Kidney (tissue), 14 donors: ENCODE measurements around the gene NUBP2. TPM values are rescaled to one million over a fixed set of nuclear protein-coding genes. Genes with fewer than 3 reads are reported as not detected.

Experiments used
- DNase-seq, 5 donors: peaks; one replicate each; pipeline ENCODE4 v3.0.0-alpha.2; 2013 to 2020
- FAIRE-seq: peaks from 2 replicates; lab custom pipeline; 2012; peaks lifted over from hg19 to GRCh38; lab: Jason Lieb, UNC
- H3K27ac ChIP-seq, 2 donors: one replicate each; pipeline ENCODE4 v1.7.0; 2013; ENCODE audit warnings: low read depth in 2 of 2, low read length in 2 of 2, inconsistent platforms in 1 of 2
- H3K27me3 ChIP-seq: one replicate; pipeline ENCODE4 v1.7.1; 2013; ENCODE audit warnings: low read length, inconsistent platforms; ENCODE audit not compliant: control insufficient read depth, insufficient read depth
- H3K36me3 ChIP-seq, 3 donors: one replicate each; pipeline versions ENCODE4 v1.7.0 to v1.7.1; 2013; ENCODE audit warnings: low read length in 3 of 3, control low read depth in 1 of 3, inconsistent platforms in 1 of 3; ENCODE audit not compliant: insufficient read depth in 3 of 3, control insufficient read depth in 2 of 3
- H3K4me1 ChIP-seq, 3 donors: one replicate each; pipeline versions ENCODE4 v1.7.0 to v1.7.1; 2013; ENCODE audit warnings: low read length in 3 of 3, inconsistent platforms in 1 of 3, low read depth in 1 of 3; ENCODE audit not compliant: control insufficient read depth in 2 of 3, insufficient read depth in 2 of 3
- H3K4me3 ChIP-seq, 3 donors: one replicate each; pipeline versions ENCODE4 v1.7.0 to v1.8.1; 2013; ENCODE audit warnings: low read length in 3 of 3, control low read depth in 1 of 3, inconsistent platforms in 1 of 3
- H3K9ac ChIP-seq, 3 donors: one replicate each; pipeline versions ENCODE4 v1.7.0 to v1.7.1; 2013; ENCODE audit warnings: low read length in 3 of 3, control low read depth in 1 of 3, inconsistent platforms in 1 of 3
- H3K9me3 ChIP-seq, 3 donors: one replicate each; pipeline versions ENCODE4 v1.7.0 to v1.7.1; 2013; ENCODE audit warnings: low read length in 3 of 3, control low read depth in 1 of 3, inconsistent platforms in 1 of 3; ENCODE audit not compliant: control insufficient read depth in 2 of 3, insufficient read depth in 1 of 3
- intact Hi-C: fragments of 100-400 bp; cut with DNase I; formaldehyde crosslinking; loops from one replicate; pipeline ENCODE4 v1.11.1; 2022
- microRNA-seq: library from miRNA; unstranded; fragments of <30 nt; microRNA quantifications from one replicate; pipeline ENCODE4 v1.2.0, GENCODE V29; 2020
- polyA plus RNA-seq: library from polyadenylated mRNA; stranded (reverse); fragments of 350-450 nt; fragmentation: Illumina TruSeq; extraction: RNeasy Lipid Tissue Mini Kit (QIAGEN cat#74804); gene quantifications from one replicate; pipeline ENCODE4 v1.2.3, GENCODE V29; 2014; ENCODE audit warnings: low read depth, low replicate concordance; ENCODE audit not compliant: insufficient read depth
- total RNA-seq: library from RNA; stranded (reverse); fragmentation: NEBNext Ultra II Directional; extraction: Animal tissue kit (Norgen Biotek cat#: 25700); gene quantifications from one replicate; pipeline ENCODE4 v1.2.1, GENCODE V29; 2021
- TF ChIP-seq, protein P1 (sequence below): IDR thresholded peaks from 3 replicates; pipeline ENCODE4 v1.5.1; 2012; ENCODE audit warnings: mild to moderate bottlenecking, moderate library complexity, borderline replicate concordance; ENCODE audit not compliant: insufficient read depth; ENCODE audit errors: extremely low read depth
- donor health status: control.
- donor health status: control.
- donor health status: control.
- donor health status: control.
- donor health status: control.
- donor health status: DM: yes; HTN: yes; CAD: no.
- donor health status: Normal renal cell carcinoma (clear cell type).

NUBP2 gene
- total and polyA plus RNA-seq, 2 donors from 2014 or later = 42.8 to 71.1 TPM

DNA sequence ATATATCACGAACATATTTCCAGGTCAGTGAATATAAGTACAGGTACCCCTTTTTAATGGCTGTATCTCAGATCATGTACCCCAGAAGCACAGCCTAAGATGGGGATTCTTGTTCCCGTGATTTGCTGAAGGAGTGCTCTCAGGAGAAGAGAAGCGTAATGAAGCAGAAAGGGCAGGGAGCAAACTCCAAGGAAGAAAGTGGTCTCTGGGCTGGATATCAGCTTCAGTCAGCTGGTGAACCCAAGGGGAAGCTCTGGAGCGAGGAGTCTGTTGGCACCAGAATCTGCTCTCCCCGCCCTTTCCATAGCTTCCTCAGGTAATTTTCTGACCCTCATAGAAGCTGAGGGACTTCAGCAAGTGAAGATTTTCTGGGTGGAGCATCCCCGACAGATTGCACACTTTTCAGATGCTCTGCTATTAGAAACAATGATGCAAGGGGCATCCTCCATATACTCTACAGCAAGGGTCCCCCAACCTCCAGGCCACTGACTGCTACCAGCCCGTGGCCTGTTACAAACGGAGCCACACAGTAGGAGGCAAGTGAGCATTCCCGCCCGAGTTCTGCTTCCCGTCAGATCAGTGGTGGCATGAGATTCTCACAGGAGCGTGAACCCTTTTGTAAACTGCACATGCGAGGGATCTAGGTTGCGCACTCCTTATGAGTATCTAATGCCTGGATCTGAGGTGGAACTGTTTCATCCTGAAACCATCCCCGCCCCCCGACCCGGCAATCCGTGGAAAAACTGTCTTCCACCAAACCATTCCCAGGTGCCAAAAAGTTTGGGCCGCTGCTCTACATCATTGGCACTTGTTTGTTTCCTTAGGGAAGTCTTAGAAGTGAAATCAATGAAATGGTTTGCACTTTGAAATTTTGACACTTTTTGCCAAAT, 48.7 kb downstream of the NUBP2 start:
- TF ChIP-seq, protein P1, sequence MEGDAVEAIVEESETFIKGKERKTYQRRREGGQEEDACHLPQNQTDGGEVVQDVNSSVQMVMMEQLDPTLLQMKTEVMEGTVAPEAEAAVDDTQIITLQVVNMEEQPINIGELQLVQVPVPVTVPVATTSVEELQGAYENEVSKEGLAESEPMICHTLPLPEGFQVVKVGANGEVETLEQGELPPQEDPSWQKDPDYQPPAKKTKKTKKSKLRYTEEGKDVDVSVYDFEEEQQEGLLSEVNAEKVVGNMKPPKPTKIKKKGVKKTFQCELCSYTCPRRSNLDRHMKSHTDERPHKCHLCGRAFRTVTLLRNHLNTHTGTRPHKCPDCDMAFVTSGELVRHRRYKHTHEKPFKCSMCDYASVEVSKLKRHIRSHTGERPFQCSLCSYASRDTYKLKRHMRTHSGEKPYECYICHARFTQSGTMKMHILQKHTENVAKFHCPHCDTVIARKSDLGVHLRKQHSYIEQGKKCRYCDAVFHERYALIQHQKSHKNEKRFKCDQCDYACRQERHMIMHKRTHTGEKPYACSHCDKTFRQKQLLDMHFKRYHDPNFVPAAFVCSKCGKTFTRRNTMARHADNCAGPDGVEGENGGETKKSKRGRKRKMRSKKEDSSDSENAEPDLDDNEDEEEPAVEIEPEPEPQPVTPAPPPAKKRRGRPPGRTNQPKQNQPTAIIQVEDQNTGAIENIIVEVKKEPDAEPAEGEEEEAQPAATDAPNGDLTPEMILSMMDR = no peak
- Histone ChIP-seq H3K9me3 (no peaks in the 10 kb centered on the region), H3K36me3 (peaks cover 0 to 2% (median 0%) of the 10 kb centered on the region in 3 donors), H3K9ac (no peak overlapping the region), H3K4me3 (peak overlapping the region in 2 of 3 donors; percentile 17 to 29), H3K4me1 (peaks cover 0 to 14% (median 3%) of the 10 kb centered on the region in 3 donors), H3K27me3 (no peaks in the 10 kb centered on the region), H3K27ac (peak overlapping the region; percentile 8 to 37)
- FAIRE-seq = no peak
- intact Hi-C loops = no loop called here
- DNase-seq = peak in 1 of 5 donors; percentile 14

DNA sequence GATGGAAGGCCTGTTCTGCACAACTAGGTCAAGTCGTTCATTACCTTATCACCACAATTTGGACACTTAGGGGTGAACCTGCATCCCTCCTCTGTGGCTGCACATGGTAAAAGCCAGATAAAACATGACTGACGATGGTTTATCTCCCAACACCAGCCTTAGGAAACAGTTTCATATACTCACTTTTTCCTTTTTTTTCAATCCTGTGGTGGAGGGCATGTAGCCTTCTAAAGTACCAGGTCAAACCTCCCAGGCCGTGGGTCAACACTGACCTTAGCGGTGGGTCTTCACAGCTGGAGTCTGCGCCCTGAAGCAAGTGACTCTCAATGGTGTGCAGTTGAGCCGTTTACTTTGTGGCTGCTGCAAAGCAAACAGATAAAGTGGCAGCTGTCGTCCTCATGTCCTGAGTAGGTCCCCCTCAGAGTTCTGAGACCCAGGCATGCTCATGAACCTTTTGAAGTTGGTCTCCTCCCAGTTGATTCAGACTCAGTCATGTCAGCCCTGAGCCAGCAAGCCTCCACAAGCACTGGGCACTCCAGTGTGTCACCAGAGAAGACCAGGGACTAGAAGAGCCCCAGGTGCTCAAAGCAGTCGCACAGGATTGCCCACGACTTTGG, 50.2 kb downstream of the NUBP2 start:
- no peak overlapping the region for H3K9ac ChIP-seq
- H3K4me3 ChIP-seq = peak overlapping the region in 1 of 3 donors; percentile 9
- H3K36me3 ChIP-seq = peaks cover 0 to 2% (median 0%) of the 10 kb centered on the region in 3 donors
- no peak overlapping the region for H3K27ac ChIP-seq
- H3K27me3 ChIP-seq = no peaks in the 10 kb centered on the region
- DNase-seq (no peak), FAIRE-seq (no peak)
- intact Hi-C loops = no loop called here
- H3K4me1 ChIP-seq = peaks cover 0 to 14% (median 3%) of the 10 kb centered on the region in 3 donors
- TF ChIP-seq, protein P1 = no peak
- H3K9me3 ChIP-seq = no peaks in the 10 kb centered on the region

DNA sequence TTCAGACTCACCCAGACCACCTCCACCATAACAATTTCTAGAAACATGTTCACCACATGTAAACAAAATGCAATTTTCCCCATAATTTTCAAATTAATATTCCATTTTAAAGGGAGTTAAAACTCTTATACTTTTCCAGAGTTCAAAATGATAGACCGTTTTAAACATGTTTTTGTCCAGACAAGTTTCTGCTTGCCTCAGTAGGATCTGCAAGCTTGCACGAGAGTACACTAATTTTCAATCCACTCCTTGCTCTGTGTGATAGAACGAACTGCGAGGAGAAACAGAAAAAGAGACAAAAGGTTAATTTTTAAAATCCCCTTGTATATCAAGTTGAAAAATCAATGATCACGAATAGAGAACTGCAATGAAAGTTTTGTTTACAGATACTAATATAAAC, 51.3 kb downstream of the NUBP2 start:
- TF ChIP-seq, protein P1 = no peak
- FAIRE-seq = no peak

More for the DNA sequence above, 51.3 kb downstream of the NUBP2 start:
- H3K4me3 ChIP-seq = no peak overlapping the region
- intact Hi-C loops = no loop called here
- H3K27me3 ChIP-seq = no peaks in the 10 kb centered on the region
- no peak overlapping the region for H3K27ac ChIP-seq
- peaks cover 0 to 11% (median 0%) of the 10 kb centered on the region in 3 donors for H3K4me1 ChIP-seq
- H3K36me3 ChIP-seq = peaks cover 0 to 2% (median 0%) of the 10 kb centered on the region in 3 donors
- no peak overlapping the region for H3K9ac ChIP-seq
- no peaks in the 10 kb centered on the region for H3K9me3 ChIP-seq
- DNase-seq = no peak

Small RNA genes lying within 50 kb of the gene (microRNA-seq; reads per million reads assigned to microRNA genes)
- gene MIR3177 = not detected

Other genes with a start within 250 kb of the NUBP2 start
- gene TMEM204, start 249.3 kb upstream of the NUBP2 start, total RNA-seq = 40.9 TPM
- gene TMEM204, start 249.3 kb upstream of the NUBP2 start, polyA plus RNA-seq = 49.5 TPM
- 38.0 TPM for gene IFT140, start 170.9 kb upstream of the NUBP2 start, total RNA-seq
- gene IFT140, start 170.9 kb upstream of the NUBP2 start, polyA plus RNA-seq = 13.5 TPM
- 20.0 TPM for gene CRAMP1, start 170.6 kb upstream of the NUBP2 start, total RNA-seq
- 2.9 TPM for gene CRAMP1, start 170.6 kb upstream of the NUBP2 start, polyA plus RNA-seq
- gene JPT2, start 104.7 kb upstream of the NUBP2 start, total RNA-seq = 89.3 TPM
- gene JPT2, start 104.7 kb upstream of the NUBP2 start, polyA plus RNA-seq = 32.8 TPM
- 67.7 TPM for gene MAPK8IP3, start 76.8 kb upstream of the NUBP2 start, total RNA-seq
- gene MAPK8IP3, start 76.8 kb upstream of the NUBP2 start, polyA plus RNA-seq = 10.6 TPM
- 70.8 TPM for gene NME3, start 11.4 kb upstream of the NUBP2 start, total RNA-seq
- 123 TPM for gene NME3, start 11.4 kb upstream of the NUBP2 start, polyA plus RNA-seq
- gene EME2, start 10.2 kb upstream of the NUBP2 start, total RNA-seq = 23.8 TPM
- 5.1 TPM for gene EME2, start 10.2 kb upstream of the NUBP2 start, polyA plus RNA-seq
- gene MRPS34, start 9.8 kb upstream of the NUBP2 start, total RNA-seq = 61.7 TPM
- 187 TPM for gene MRPS34, start 9.8 kb upstream of the NUBP2 start, polyA plus RNA-seq
- gene SPSB3, start 389 bp upstream of the NUBP2 start, total RNA-seq = 57.7 TPM
- gene SPSB3, start 389 bp upstream of the NUBP2 start, polyA plus RNA-seq = 55.1 TPM
- 1.4 TPM for gene IGFALS, start 10.7 kb downstream of the NUBP2 start, total RNA-seq
- 2.9 TPM for gene IGFALS, start 10.7 kb downstream of the NUBP2 start, polyA plus RNA-seq
- 48.1 TPM for gene HAGH, start 43.9 kb downstream of the NUBP2 start, total RNA-seq
- 258 TPM for gene HAGH, start 43.9 kb downstream of the NUBP2 start, polyA plus RNA-seq
- 36.4 TPM for gene FAHD1, start 44.2 kb downstream of the NUBP2 start, total RNA-seq
- gene FAHD1, start 44.2 kb downstream of the NUBP2 start, polyA plus RNA-seq = 108 TPM
- 0.16 TPM for gene MEIOB, start 89.2 kb downstream of the NUBP2 start, total RNA-seq
- 1.4 TPM for gene MEIOB, start 89.2 kb downstream of the NUBP2 start, polyA plus RNA-seq
- 0.19 TPM for gene HS3ST6, start 135.5 kb downstream of the NUBP2 start, total RNA-seq
- 0.73 TPM for gene HS3ST6, start 135.5 kb downstream of the NUBP2 start, polyA plus RNA-seq
- gene MSRB1, start 160.2 kb downstream of the NUBP2 start, total RNA-seq = 32.0 TPM
- 189 TPM for gene MSRB1, start 160.2 kb downstream of the NUBP2 start, polyA plus RNA-seq
- gene RPL3L, start 171.7 kb downstream of the NUBP2 start, total RNA-seq = not detected
- not detected for gene RPL3L, start 171.7 kb downstream of the NUBP2 start, polyA plus RNA-seq
- 123 TPM for gene NDUFB10, start 176.6 kb downstream of the NUBP2 start, total RNA-seq
- 432 TPM for gene NDUFB10, start 176.6 kb downstream of the NUBP2 start, polyA plus RNA-seq
- 1,550 TPM for gene RPS2, start 181.9 kb downstream of the NUBP2 start, total RNA-seq
- gene RPS2, start 181.9 kb downstream of the NUBP2 start, polyA plus RNA-seq = 2,018 TPM
- not detected for gene RNF151, start 183.9 kb downstream of the NUBP2 start, total RNA-seq
- gene RNF151, start 183.9 kb downstream of the NUBP2 start, polyA plus RNA-seq = not detected
- gene TBL3, start 189.1 kb downstream of the NUBP2 start, total RNA-seq = 33.3 TPM
- gene TBL3, start 189.1 kb downstream of the NUBP2 start, polyA plus RNA-seq = 38.5 TPM
- 0.57 TPM for gene NOXO1, start 198.5 kb downstream of the NUBP2 start, total RNA-seq
- 0.58 TPM for gene NOXO1, start 198.5 kb downstream of the NUBP2 start, polyA plus RNA-seq
- 25.0 TPM for gene GFER, start 201.2 kb downstream of the NUBP2 start, total RNA-seq
- gene GFER, start 201.2 kb downstream of the NUBP2 start, polyA plus RNA-seq = 45.6 TPM
- gene SYNGR3, start 207.0 kb downstream of the NUBP2 start, total RNA-seq = 2.2 TPM
- 4.6 TPM for gene SYNGR3, start 207.0 kb downstream of the NUBP2 start, polyA plus RNA-seq
- gene ZNF598, start 226.9 kb downstream of the NUBP2 start, total RNA-seq = 34.9 TPM
- gene ZNF598, start 226.9 kb downstream of the NUBP2 start, polyA plus RNA-seq = 14.3 TPM
- not detected for gene NPW, start 236.8 kb downstream of the NUBP2 start, total RNA-seq
- not detected for gene NPW, start 236.8 kb downstream of the NUBP2 start, polyA plus RNA-seq
- gene NHERF2, start 243.9 kb downstream of the NUBP2 start, total RNA-seq = 238 TPM
- gene NHERF2, start 243.9 kb downstream of the NUBP2 start, polyA plus RNA-seq = 405 TPM